ENCODE results near the gene CHST8.

DNA sequence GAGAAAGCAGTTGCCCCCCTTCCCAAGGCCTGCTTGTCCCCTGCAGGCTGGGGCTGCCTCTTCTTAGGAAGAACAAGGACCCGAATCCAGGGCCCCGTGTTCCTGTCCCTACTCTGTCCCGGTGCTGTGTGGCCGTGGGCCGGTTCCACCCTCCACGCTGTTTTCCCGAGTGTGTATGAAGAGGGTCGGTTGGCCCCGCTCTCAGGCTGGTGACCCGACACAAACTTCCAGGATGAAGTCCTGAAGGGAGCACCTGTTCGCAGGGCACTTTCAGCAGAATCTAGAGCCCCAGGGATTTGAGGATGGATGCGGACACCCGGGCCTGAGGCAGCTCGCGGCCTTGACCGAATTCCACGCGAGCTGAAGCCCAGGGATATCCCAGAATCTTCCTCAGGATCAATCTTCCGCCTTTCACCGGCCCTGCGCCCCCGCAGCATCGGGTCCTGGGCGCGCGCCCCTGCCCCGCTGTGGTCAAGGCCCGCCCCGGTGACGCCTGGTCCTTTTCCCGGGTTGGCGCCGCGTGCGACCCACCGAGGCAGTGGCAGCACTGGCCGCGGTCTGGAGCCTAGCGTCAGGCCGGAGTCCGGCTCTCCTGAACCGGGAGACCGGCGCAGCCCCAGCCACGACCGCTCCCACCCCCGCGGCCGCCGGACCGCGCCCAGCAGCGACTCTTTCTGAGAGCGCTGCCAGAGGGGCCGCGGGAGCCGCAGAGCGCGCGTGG, 528 bp upstream of the CHST8 start:
- TF ChIP-seq, protein P1, sequence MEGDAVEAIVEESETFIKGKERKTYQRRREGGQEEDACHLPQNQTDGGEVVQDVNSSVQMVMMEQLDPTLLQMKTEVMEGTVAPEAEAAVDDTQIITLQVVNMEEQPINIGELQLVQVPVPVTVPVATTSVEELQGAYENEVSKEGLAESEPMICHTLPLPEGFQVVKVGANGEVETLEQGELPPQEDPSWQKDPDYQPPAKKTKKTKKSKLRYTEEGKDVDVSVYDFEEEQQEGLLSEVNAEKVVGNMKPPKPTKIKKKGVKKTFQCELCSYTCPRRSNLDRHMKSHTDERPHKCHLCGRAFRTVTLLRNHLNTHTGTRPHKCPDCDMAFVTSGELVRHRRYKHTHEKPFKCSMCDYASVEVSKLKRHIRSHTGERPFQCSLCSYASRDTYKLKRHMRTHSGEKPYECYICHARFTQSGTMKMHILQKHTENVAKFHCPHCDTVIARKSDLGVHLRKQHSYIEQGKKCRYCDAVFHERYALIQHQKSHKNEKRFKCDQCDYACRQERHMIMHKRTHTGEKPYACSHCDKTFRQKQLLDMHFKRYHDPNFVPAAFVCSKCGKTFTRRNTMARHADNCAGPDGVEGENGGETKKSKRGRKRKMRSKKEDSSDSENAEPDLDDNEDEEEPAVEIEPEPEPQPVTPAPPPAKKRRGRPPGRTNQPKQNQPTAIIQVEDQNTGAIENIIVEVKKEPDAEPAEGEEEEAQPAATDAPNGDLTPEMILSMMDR (IDR thresholded peaks at IDR 0.05), result no peak
- no peak for TF ChIP-seq POLR2A (IDR thresholded peaks at IDR 0.05)
